ENCODE results near the gene ITGA8.

GRCh38 chr10:15744217-15744865 lies 24.6 kb upstream of the ITGA8 start:
- TF ChIP-seq, protein P1, sequence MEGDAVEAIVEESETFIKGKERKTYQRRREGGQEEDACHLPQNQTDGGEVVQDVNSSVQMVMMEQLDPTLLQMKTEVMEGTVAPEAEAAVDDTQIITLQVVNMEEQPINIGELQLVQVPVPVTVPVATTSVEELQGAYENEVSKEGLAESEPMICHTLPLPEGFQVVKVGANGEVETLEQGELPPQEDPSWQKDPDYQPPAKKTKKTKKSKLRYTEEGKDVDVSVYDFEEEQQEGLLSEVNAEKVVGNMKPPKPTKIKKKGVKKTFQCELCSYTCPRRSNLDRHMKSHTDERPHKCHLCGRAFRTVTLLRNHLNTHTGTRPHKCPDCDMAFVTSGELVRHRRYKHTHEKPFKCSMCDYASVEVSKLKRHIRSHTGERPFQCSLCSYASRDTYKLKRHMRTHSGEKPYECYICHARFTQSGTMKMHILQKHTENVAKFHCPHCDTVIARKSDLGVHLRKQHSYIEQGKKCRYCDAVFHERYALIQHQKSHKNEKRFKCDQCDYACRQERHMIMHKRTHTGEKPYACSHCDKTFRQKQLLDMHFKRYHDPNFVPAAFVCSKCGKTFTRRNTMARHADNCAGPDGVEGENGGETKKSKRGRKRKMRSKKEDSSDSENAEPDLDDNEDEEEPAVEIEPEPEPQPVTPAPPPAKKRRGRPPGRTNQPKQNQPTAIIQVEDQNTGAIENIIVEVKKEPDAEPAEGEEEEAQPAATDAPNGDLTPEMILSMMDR (optimal IDR thresholded peaks at IDR 0.05 in 1 of 3, IDR thresholded peaks at IDR 0.05 in 1 of 3, conservative IDR thresholded peaks at IDR 0.05 in 1 of 3; ENCODE audit: extremely low read depth in 1 of 3, insufficient read depth in 2 of 3, low read length in 3 of 3), result peak; percentile 56 to 71 (median 64)
- no peak for TF ChIP-seq EZH2 (IDR thresholded peaks at IDR 0.05; ENCODE audit: low read length)
